Stimulated activated CD4-positive, alpha-beta T cell treated with anti-CD3 and anti-CD28 coated beads, Interleukin-15, amount 100 ng/mL, for 24 hours (primary cell): Measurements from ENCODE around the gene ISG20L2.

Experiments used
- DNase-seq: peaks from one replicate; pipeline ENCODE4 v3.0.0-alpha.2; 2020

Gene ISG20L2

DNA sequence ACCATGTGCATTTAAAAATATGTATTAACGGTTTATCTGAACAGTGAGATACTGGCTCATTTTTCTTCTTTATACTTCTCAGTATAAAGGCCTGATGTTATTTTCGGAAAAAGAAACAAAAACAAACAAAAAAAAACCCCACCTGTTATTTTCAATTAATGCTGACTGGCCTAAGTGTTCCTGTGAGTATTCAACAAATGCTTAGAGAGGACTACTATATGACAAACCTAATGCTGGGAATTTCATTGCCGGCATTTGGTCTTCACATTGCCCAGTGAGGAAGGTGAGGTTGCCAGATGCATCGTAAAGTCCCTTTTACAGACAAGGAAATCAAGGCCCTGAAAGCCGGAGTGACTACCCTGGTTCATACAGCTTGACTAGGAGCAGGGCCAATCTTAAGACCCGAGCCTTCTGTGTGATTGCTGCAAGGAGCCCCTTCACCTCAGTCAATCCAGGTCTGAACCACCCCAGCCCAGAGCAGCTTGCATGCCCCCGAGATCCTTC is 11.7 kb upstream of the ISG20L2 start:
- no peak for DNase-seq

DNA sequence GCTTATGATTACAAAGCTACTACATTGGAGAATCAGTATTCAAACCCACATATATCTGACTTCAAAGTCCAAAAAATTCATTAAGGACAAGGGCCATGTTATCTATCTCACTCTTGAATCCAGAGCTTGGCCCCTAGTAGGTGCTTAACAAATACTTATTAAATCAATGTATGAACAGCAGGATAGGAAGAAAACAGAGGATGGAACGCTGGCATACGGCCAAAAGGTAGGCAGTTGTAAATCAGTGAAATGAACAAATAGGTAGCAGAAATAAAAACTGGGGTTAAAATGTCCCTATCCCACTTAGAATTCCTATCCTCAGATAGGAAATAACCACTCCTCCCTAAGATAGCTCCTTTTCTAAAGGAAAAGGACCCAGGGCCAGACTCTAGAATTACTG is 10.3 kb upstream of the ISG20L2 start:
- no peak for DNase-seq

DNA sequence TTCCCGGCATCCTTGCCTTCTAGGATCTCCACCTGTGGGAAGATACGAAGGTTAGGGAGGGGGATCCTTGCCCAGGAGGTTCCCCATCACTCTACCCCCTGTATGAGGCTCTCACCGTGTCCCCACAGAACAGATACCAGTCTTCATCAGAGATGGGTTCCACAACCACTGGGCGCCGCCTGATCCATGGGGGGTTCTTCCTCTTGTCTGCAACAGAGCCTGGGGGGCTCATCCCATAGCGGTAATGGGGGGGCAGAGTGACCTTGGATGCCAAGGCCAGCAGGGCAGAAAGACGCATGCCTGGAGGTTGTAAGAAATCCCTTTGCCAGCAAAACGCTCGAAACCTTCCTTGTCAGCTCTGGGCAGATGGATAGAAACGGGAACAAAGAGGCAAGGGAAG is 9.8 kb upstream of the ISG20L2 start:
- DNase-seq: no peak

DNA sequence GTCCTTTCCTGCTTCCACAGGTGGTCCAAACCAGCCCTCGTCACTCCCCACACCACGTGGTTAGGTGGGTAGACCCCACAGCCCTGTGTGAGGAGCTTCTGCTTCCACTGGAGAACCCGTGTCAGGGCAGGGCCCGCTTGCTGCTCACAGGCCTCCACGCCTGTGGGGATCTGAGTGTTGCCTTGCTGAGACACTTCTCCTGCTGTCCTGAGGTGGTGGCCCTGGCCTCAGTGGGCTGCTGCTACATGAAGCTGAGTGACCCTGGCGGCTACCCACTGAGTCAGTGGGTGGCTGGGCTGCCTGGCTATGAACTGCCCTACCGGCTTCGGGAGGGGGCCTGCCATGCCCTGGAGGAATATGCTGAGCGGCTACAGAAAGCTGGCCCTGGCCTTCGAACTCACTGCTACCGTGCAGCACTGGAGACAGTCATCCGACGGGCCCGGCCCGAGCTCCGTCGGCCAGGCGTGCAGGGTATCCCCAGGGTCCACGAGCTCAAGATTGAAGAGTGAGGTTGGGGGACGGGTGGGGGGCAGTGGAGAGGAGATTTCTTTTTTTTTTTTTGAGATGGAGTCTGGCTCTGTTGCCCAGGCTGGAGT is 5.5 kb upstream of the ISG20L2 start:
- DNase-seq: no peak

DNA sequence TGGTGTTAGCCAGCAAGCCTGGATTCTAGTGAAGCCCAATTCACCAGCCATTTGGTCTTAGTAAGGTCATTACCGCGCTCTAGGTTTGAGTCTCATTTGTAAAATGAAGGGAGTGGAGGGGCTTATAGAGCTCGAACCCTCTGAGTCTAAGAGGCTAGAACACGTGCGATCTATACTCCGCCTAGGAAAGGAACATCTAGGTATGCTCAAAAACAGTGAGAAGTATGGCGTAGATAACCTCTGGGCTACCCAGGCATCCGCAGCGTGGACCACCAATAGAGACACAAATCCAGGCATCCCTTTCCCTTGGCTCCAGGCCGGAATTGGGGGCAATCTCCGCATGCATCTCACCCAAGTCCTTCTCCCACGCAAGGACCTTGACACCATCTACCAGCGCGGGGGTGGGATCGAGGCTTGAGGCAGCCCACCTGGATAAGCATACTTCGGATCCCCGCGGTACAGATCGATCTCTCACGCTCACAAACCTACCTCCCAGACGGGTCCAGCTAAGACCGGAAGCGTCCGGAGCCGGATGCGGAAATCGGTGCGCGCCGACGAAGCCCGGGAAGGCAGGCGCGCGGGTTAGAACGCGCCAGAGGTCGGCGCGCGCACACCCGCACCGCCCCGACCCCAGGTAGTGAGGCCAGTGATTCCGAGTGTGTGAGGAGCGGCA is 504 bp downstream of the ISG20L2 start, which contains the start of gene METTL25B:
METTL25B (plus strand) TSS at position 544 of the 673 bp plus-strand sequence. CDS start 636 bp downstream, outside the sequence.
- DNase-seq: peak; percentile 89

DNA sequence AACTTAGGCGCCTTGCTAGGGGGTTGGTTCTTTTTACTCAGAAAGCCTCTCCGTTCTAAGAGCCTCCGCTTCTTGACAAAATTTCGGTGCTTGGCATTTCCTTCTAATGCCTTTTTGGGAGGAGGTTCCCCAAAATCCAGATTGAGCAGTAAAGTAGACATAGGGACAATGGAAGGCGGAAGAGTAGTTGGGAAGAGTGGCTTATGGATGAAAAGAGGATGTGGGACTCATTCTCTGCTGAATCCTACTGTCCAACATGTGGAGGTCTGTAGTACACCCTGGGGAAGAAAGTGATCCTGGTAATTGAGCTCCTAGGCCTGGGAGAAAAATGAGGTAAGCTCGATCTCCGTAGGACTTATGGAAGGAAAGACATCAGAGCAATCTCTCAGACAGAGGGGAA is 1.1 kb downstream of the ISG20L2 start:
- no peak for DNase-seq

DNA sequence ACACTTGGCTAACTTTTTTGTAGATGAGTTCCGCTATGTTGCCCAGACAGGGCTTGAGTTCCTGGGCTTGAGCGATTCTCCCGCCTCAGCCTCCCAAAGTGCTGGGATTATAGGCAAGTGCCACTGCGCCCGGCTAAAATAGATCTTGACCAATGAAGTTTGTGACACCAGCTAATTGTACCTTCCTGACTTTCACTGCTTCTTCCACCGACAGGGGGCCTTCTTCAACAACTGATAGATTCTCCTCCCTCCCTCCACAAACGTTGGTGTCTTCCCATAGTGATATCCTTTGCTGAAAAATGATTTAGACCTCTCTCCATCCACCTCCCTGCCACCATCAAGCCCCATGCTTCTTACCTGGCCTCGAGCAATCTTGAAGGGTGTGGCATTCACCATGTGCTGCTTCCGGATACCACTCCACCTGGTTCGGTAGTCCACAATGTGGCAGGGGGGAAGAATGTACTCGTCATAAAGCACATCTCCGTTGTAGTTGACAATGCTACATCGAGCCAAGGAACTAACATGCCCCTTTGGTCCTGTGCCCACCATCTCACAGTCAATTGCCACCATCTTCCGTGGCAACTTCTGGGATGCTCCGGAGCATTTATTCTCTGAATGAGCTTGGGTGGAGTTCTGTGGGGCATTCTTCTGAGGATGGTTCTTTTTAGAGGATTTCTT is 1.9 kb downstream of the ISG20L2 start:
- DNase-seq: peak; percentile 70

DNA sequence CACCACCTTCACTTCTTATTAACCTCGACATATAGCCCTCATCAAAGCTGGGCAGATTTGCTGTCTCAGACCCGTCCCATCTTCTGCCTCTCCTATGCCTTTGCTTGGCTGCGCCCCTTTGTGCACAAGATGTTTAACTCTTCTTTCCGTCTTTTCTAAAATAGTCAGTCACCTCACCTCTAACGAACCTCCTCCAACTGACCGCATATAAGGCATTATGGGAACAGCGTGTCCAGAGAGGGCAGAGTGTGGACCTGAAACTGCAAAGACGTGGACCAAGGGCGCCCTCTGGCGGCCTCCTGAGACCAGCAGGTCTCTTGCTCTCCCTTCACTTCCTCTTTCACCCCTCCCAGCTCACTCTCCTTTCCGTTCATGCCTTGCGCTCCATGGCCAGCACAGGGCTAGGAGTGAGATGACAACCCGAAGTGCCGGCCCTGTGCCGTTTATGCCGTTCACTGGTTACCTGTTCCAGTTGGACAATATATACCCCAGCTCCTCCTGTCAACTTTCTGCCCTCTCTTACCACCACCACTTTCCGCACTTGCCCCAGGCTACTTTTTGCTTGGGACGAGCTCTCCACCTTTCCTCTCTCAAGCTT is 2.8 kb downstream of the ISG20L2 start:
- DNase-seq: peak; percentile 86

DNA sequence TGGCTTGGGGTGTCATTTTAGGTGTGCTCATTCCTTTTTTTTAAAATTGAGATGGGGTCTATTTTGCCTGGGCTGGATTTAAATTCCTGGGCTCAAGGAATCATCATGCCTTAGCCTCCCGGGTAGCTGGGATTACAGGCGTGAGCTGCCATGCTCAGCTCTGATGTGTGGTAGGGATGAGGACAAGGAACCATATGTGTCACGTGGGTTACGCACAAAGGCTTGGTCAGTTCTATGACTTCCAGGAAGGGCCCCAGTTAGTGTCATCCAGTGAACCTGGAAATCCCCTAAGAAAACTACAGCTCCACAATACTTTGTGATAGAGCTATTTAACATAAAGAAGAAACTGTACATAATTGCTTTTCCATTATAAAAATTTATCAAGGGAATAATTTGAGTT is 7.0 kb downstream of the ISG20L2 start:
- DNase-seq: no peak

DNA sequence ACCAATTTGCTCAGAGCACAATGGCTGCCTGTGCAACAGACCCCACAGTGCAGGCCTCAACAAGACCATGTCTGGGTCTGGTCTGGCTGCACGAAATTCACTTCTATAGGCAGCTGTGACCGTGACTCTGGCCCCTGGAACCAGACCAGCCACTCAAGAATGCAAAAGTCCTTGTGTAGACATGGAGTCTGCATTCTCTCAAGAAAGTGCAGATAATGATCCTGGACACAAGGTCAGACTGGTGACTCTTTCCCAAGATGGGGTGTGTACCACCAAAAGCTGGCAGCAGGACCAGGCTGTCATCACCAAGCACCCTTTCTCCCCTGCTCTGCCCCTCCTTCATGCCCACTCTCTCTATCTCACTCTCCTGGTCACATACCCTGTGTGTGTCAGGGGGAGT is 7.4 kb downstream of the ISG20L2 start:
- DNase-seq: no peak

DNA sequence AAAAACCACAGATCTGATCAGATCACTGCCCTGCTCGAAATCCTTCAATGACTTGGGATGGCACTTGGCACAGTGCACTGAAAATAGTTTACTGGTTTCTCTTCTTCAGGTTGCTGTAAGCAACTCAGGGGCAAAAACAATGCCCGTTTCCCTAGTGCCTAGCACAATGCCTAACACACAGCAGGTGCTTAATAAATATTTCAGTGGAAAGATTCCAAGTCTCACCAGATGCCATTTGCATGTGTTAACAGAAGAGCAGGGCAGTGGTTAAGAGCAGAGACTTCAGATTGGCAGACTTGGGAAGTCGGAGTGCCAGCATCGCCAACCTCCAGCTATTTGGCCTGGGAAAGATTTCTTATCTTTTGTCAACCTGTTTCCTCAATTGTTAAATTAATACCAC is 11.2 kb downstream of the ISG20L2 start:
- DNase-seq: no peak

DNA sequence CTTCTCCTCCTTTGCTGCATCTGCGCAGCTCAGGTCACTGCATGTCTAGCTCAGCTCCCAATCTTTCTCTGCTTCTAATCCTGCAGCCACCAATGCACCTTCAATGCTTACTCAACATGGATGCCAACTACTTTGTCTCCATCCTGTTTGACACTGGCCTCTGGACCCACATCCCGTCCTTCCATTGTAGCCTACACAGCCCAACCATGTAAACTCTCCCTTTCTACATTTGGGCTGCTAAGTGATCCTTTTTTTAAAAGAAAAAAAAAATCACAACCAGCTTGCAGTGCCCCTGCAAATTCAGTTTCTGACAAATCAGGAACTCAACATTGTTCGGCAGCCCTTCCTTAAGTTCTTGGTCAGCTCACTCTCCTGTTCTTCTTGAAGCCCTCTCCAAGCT is 13.7 kb downstream of the ISG20L2 start:
- DNase-seq: no peak

DNA sequence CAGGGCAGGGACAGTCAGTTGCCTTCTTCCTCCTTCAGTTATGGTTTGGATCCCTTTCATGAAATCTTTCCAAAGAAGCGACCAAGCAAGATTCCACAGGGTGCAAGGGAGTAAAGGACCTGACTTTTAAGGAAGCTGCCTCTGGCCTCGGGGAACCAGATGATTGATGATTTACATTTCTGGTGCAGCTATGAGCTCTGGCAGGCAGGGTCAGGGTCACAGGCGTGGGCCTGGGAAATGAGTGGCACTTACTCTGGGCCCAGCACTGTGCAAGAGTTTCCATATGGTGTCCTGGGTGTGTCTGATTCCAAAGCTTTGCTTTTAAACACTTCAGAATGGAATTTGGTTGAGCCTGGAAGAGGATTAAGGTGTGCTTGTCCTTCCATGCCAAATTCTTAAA is 15.9 kb downstream of the ISG20L2 start:
- no peak for DNase-seq

DNA sequence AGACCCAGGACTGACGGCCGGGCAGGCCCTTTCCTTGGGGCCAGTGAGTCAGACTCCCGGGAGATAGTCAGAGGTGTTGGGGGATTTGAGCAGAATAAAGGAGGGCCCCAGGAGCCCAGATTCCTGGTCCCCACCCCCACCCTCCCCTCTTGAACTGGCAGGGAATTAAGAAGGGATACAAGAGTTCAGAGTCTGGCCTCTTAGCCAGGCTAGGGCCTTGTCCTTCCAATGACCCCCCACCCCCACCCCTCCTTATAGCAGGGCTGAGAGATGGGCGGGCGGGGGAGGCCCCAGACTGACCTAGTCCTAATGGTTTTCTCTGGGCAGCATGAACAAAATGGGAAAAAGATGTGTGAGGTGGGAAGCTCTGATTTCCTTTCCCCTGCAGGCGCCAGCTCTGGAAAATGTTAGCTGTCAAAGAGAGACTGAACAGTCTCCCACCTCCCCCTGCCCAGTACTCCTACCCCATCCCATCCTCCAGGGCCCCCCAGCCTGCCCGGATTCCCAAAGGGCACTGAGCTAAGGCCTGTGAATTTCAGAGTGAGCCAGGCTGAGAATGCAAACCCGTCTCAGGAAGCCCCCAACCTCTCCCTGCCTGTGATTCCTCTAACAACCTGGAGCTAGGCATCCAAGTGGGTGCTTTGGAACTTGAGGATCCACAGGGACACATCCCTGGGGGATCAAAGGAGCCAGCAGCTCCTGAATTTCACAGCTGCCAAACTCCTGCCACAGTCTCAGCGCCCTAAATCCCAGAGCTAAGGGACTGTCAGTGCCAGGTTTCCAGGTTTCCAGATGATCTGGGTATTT is 17.4 kb downstream of the ISG20L2 start:
- DNase-seq: no peak

DNA sequence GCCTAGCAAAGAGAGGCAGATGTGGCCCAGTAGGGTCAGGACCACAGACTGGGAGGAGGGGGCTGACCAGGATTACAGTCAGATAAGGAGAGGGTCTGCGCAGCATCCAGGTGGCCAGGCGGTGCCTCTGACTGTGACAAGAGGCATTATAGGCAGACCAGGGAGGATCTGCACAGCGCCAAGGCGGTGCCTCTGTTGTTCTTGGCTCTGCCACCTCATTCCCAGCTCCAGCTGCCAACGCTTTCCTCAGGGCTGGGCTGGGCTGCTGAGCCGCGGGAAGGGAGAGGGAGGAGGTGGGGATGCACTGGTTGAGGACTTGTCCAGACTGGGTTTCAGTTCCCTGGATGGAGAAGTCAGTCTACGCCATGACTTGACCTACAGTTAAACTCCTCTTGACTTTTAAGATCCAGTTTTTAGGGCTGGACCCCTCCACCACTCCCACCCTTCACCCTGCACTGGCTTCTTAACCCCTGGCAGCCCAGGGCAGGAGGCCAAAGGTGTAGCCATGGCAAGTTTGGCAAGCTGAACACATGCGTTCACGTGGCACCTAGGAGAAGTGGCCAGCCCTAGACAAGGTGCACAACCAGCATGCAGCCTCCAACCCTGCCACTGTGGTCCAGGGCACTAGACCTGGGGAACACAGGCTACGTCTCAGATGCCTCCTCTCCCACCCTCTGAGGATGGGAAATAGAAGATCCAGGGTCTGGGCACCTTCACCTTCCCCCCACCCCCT is 18.6 kb downstream of the ISG20L2 start:
- DNase-seq: no peak

DNA sequence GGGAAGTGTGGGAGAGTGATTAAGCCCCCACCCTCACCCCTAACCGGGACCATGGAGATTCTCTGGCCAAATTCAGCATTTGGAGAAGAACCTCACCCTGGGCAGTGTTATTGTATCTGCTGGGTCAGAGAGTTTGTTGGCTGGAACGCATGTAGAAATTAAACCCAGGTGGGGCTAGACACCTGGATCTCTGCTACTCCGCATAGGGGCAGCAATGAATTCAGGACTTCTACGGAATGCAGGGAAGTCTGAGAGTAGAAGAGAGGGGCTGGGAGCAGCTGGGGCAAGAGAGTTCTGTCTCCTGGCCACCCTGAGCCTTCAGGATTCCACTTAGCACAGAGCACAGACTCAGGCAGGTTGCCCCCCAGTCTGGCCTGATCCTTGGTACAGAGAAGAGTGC is 19.5 kb downstream of the ISG20L2 start:
- no peak for DNase-seq

DNA sequence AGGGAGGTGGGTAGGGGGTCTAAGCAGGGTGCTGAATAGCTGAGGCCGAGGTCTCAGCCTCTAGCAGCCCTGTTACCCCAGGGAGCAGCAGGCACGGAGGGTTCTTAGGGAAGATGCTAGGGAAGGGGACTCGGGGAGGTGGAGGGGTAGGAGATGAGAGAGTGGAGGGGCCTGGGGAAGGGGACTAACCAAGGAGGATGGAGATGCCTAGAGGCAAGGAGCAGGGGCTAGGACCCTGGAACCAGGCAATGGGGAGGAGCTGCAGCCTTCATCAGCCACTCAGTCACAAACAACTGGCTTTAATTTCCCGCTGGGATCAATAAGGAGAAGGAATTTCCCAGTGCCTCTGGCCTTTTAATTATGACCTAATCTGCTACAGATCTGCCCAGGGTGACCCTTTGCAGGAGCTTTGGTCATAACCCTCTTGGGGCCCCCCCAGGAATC is 20.3 kb downstream of the ISG20L2 start:
- DNase-seq: no peak

DNA sequence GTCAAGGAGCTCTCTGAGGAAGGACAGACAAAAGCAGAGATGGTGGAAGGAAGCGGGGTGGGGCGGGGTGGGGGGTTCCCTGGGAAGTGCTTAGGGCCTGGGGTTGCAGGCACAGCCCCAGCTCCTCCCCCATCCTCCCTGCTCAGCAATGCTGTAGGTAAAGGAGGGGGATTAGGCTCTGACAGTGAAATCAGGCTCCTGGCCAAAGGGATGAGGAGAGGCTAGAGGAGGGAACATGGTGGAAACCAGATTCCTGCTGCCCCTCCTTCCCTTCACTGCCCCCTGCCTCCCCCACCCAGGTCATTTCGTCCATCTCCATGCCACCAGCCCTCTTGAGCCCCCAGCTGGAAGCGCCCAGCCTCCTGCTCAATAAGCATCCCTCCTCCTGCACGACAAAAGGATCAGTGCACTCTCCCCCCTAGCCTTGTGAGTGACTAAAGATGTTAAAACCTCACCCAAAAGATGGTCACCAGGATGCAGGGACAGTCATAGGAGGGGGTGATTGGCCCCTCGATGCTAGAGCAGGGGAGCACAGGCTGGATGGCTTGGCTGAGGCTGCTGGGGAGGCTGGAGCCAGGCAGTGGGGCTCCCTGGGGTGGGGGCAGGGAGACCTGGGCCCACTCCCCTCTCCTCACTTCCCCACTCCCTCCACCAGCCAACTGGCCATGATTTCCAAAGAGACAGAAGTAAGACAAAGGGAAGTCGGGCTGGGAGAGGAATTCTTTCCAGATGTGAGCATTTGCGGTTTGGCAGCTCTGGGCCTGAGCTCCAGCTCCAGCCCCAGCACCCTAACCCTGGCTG is 20.9 kb downstream of the ISG20L2 start:
- no peak for DNase-seq

DNA sequence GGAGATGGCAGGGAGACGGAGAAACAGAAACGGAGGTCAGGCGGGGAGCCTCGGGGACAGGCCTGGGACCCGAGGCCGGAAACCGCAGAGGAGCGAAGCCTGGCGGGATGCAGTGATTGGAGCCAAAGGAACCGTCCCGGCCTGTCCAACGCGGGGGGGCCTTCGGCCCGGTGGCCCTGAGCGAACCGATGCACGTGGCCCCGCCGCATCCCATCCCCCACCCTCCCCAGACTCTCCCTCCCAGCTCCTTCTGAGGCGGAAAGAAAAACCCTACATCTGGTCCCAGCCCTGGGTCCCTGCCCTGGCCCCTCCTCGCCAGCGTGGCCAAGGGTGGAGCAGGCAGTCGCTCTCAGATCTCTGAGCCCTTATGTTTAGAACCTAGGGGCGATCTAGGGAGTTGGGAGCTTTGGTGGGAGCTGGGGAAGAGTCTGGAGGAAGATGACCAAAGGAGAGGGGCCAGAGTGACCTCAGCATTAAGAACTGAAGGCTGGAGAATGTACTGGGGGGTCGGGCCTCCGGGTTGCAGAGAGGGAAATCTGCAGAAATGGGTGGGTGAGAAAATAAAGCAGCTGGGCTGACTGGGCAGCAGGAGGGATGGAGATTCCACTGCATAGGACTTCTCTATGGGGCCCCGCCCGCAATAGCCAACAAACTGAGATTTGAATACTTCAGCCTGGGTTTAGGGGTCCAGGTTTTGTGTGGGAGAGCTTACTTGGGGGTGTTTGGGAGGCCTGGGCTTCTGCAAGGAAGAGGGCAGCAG is 21.7 kb downstream of the ISG20L2 start:
- no peak for DNase-seq

DNA sequence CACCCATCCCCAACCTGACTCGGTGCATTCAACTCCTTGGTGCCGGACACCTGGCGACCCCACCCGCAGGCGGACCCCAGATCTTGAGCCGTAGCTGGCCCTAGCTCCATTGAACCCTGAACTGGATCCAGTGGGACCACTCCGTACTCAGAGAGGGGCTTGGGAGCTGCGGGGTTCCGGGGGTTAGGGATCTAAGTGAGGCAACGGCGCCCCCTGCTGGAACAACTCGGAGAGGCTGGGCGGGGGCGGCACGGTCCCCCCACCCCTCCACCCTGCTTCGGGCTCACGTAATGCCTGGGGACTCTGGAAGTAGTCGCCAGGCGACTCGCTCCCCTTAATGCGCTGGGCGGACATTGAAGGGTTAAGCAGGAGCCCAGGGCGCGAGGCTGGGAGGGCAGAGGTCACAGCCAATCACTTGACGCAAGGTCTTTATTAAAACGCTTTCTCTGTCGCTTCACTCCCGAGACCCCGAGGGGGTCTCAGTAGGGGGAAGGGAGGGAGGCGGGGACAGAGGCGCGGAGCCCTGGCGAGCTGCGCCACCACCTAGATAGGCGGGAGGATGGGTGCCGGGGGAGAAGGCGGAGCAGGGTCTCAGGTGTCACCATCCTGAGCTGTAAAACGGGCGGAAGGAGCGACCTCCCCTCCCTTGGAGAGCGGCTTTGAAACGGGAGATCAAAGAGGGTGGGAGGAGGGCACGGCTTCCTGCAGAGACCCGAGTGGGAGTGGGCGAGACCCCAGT is 22.5 kb downstream of the ISG20L2 start:
- DNase-seq: peak; percentile 80
